ENCODE results near the gene LYPLA2. TPM values are rescaled to one million over a fixed set of nuclear protein-coding genes. Genes with fewer than 3 reads are reported as not detected.
A peak's percentile ranks its signal among the peaks of the same experiment; 100 is the strongest.
"Not testable (repeated sequence)": the region's sequence is repeated elsewhere in the genome, so short reads cannot be mapped to it uniquely, and the experiment has no call there.

The LYPLA2 gene
- total RNA-seq, 4 donors from 2014 or later: 25.7 to 30.4 (median 29.2) TPM

DNA sequence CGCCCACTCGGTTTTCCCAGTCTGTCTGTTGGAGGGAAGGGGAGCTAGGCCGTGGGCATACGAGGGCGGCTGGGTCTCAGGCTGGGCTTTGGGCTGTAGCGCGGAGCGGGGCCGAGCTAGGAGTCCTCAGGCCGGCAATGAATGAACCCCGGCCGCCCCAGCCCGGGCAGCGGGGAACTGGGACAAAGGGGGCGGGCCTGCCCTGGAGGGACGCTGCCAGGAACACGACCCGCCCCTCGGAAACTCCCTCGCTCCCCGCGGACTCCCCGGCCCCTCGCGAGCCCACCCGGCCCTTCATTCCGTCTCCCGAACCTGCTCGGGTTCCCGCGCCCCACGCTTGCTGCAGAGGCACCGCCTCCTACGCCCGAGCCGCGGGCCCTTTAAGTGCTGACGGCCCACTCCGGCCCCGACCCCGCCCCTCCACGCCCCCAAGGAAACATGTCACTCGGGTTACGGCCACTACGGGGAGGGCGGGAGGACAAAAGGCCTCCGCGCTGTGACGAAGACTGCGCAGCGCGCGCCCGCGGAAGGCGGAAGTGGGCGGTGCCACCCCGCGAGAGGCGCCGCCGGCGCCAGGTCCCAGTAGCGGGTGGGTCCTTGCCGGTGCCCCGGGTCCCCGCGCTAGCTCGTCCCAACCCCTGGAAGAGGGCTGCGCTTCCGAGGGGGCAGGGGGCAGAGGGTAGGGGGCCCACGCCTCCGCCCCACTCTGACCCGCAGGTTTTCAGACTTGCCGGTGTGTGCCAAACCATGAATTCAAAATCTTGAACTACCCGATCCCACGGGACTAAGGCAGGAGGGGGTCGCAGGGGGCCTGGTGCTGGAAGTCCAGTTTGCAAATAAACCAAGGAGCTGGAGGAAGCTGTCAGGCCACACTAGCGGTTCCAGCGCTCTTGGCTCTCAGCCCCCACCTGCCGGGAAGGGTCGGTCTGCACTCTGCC lies 9.7 kb downstream of the LYPLA2 start, which contains the start of gene GALE:
Gene GALE, minus strand, starts transcription at position 355 of the 938 bp plus-strand sequence. CDS start 1,747 bp downstream, outside the sequence.
- H3K4me1 ChIP-seq: peaks cover 0 to 27% (median 15%) of the 10 kb centered on the region in 3 donors
- 0% methylated on average over 1 to 3 of the region's 82 CpGs for WGBS, 2 donors (ENCODE audit: low coverage in 1 of 2)
- peaks cover 0 to 42% of the 10 kb centered on the region in 2 donors for H3K36me3 ChIP-seq
- H3K9me3 ChIP-seq: no peaks in the 10 kb centered on the region
- no peaks in the 10 kb centered on the region for H3K27me3 ChIP-seq
- peak within 1 kb of the TSS; percentile 47 to 78 for H3K4me3 ChIP-seq
- H3K27ac ChIP-seq: peak within 1 kb of the TSS; percentile 52 to 94 (median 90)
- TF ChIP-seq, protein P1, sequence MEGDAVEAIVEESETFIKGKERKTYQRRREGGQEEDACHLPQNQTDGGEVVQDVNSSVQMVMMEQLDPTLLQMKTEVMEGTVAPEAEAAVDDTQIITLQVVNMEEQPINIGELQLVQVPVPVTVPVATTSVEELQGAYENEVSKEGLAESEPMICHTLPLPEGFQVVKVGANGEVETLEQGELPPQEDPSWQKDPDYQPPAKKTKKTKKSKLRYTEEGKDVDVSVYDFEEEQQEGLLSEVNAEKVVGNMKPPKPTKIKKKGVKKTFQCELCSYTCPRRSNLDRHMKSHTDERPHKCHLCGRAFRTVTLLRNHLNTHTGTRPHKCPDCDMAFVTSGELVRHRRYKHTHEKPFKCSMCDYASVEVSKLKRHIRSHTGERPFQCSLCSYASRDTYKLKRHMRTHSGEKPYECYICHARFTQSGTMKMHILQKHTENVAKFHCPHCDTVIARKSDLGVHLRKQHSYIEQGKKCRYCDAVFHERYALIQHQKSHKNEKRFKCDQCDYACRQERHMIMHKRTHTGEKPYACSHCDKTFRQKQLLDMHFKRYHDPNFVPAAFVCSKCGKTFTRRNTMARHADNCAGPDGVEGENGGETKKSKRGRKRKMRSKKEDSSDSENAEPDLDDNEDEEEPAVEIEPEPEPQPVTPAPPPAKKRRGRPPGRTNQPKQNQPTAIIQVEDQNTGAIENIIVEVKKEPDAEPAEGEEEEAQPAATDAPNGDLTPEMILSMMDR (IDR thresholded peaks at IDR 0.05): no peak
- TF ChIP-seq POLR2AphosphoS5 (IDR thresholded peaks at IDR 0.05): peak; percentile 96
- TF ChIP-seq EP300 (IDR thresholded peaks at IDR 0.05): no peak
- TF ChIP-seq POLR2A (IDR thresholded peaks at IDR 0.05): peak; percentile 76 to 88
- ATAC-seq: peak; percentile 95

DNA sequence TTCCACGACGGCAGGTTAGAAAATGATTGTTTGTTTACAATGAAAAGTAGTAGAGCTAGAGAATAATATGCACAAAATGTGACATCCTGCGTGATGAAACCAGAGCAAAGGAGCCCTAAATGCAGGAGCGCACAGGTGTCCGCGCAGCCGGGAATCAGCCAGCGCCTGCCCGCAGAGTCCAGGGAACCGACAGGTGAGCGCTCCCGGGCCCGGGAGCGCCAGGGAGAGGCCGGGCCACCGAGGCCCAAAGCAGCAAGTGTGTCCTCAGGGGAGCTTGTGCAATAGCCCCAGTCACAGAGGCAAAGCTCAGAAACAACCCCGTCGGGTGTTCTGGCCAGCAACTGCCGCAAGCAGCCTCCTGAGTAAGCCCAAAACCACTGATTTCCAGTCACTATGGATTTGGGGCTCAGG lies 10.4 kb downstream of the LYPLA2 start:
- Histone ChIP-seq H3K27me3 (no peaks in the 10 kb centered on the region), H3K36me3 (peaks cover 0 to 37% of the 10 kb centered on the region in 2 donors), H3K27ac (peak overlapping the region; percentile 52 to 94 (median 90)), H3K9me3 (no peaks in the 10 kb centered on the region), H3K4me3 (peak overlapping the region; percentile 47 to 78), H3K4me1 (peaks cover 0 to 27% (median 15%) of the 10 kb centered on the region in 3 donors)
- no peak for ATAC-seq
- TF ChIP-seq POLR2AphosphoS5 (IDR thresholded peaks at IDR 0.05) (no peak), EP300 (IDR thresholded peaks at IDR 0.05) (no peak), POLR2A (IDR thresholded peaks at IDR 0.05) (no peak)
- TF ChIP-seq, protein P1 (IDR thresholded peaks at IDR 0.05): no peak
- 14% methylated on average over 15 of the region's 19 CpGs; no CpG with 5 or more reads in 1 of the 2 donors for WGBS, 2 donors (ENCODE audit: low coverage in 1 of 2)

DNA sequence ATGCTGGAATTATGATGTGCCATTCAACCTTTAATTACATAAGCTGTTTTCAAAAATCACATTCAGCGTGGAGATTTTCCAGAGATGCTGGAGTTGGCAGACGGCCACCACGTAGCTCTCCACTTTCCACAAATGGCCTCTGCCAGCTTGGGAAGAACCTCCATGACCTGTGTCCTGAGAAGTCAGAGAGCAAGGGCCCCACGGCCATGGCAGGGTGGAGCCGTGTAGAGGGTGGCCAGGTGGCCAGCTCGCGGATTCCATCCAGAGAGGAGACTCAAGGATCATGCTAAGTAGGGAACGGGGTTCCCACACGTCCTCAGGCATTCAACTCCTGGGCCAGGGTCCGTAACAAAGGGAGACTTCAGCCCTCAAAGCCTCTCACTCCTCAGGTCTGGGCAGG lies 10.9 kb downstream of the LYPLA2 start:
- TF ChIP-seq EP300 (IDR thresholded peaks at IDR 0.05): no peak
- TF ChIP-seq, protein P1 (IDR thresholded peaks at IDR 0.05): no peak
- TF ChIP-seq POLR2A (IDR thresholded peaks at IDR 0.05): no peak
- TF ChIP-seq POLR2AphosphoS5 (IDR thresholded peaks at IDR 0.05): no peak
- Histone ChIP-seq H3K4me1 (peaks cover 0 to 27% (median 15%) of the 10 kb centered on the region in 3 donors), H3K27me3 (no peaks in the 10 kb centered on the region), H3K9me3 (no peaks in the 10 kb centered on the region), H3K4me3 (no peak overlapping the region), H3K27ac (peak overlapping the region in 3 of 4 donors; percentile 87 to 94 (median 93)), H3K36me3 (peaks cover 0 to 38% of the 10 kb centered on the region in 2 donors)
- 33 to 51% methylated on average over 1 to 4 of the region's 10 CpGs for WGBS, 2 donors (ENCODE audit: low coverage in 1 of 2)
- ATAC-seq: no peak

DNA sequence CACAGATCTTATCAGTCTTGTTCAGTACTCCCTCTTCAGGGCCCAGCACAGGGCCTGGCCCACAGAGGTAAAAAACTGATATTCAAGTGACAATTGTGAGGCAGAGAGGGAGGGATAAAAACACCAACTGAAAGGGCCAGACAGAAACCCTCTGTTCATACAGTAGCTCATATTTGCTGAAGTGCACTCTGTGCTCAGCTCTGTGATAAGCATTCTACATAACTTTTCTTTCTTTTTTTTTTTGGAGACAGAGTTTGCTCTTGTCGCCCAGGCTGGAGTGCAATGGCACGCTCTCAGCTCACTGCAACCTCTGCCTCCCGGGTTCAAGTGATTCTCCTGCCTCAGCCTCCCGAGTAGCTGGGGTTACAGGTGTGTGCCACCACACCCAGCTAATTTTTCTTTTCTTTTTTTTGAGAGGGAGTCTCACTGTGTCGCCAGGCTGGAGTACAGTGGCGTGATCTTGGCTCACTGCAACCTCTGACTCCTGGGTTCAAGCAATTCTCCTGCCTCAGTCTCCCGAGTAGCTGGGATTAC lies 11.9 kb downstream of the LYPLA2 start:
- H3K4me1 ChIP-seq: peaks cover 0 to 27% (median 15%) of the 10 kb centered on the region in 3 donors
- not testable (repeated sequence) for H3K9me3 ChIP-seq, H3K4me3 ChIP-seq, ATAC-seq, H3K27me3 ChIP-seq, H3K27ac ChIP-seq
- peaks cover 0 to 38% of the 10 kb centered on the region in 2 donors for H3K36me3 ChIP-seq
- WGBS, 2 donors (ENCODE audit: low coverage in 1 of 2): 81 to 94% methylated on average over 6 to 7 of the region's 7 CpGs

DNA sequence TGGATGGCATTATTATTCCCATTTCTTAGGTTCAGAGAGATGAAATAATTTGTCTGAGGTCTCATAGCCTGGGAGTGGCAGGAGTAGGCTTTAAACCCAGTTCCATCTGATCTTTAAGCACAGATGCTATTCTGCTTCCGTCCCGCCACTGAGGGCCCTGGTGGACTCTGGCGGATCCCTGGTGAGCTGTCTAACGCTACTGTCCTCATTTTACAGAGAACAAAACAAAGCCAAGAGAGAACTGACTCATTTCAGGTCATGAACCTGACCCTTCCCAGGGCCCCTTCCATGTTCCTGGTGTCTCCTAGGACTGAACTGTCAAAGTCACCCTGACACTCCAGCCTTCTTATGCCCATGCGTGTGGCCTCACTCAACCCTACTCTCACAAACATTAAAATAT lies 12.7 kb downstream of the LYPLA2 start:
- Histone ChIP-seq H3K27ac (no peak overlapping the region), H3K4me3 (no peak overlapping the region), H3K27me3 (no peaks in the 10 kb centered on the region), H3K4me1 (peaks cover 0 to 27% (median 15%) of the 10 kb centered on the region in 3 donors), H3K36me3 (peaks cover 0 to 42% of the 10 kb centered on the region in 2 donors), H3K9me3 (no peaks in the 10 kb centered on the region)
- ATAC-seq: no peak
- TF ChIP-seq, protein P1 (IDR thresholded peaks at IDR 0.05): no peak
- TF ChIP-seq POLR2A (IDR thresholded peaks at IDR 0.05) (no peak), POLR2AphosphoS5 (IDR thresholded peaks at IDR 0.05) (no peak)
- 88 to 100% methylated on average over 1 to 3 of the region's 5 CpGs for WGBS, 2 donors (ENCODE audit: low coverage in 1 of 2)

Data from gastroesophageal sphincter (tissue), 4 donors.